Measurements from ENCODE around the gene PLPP6. TPM values are rescaled to one million over a fixed set of nuclear protein-coding genes. Genes with fewer than 3 reads are reported as not detected.

PLPP6 gene
- total and polyA plus RNA-seq, 10 donors, result 4.5 to 11.6 (median 6.8) TPM

- peaks cover 27 to 61% (median 51%) of the 10 kb centered on the region in 6 donors for H3K4me1 ChIP-seq
- no peaks in the 10 kb centered on the region for H3K36me3 ChIP-seq
- peak overlapping the region in 2 of 8 donors; percentile 8 to 21 for H3K27ac ChIP-seq
- H3K4me3 ChIP-seq, result peak overlapping the region in 1 of 8 donors; percentile 68
- no peak for DNase-seq
- TF ChIP-seq, protein P1, sequence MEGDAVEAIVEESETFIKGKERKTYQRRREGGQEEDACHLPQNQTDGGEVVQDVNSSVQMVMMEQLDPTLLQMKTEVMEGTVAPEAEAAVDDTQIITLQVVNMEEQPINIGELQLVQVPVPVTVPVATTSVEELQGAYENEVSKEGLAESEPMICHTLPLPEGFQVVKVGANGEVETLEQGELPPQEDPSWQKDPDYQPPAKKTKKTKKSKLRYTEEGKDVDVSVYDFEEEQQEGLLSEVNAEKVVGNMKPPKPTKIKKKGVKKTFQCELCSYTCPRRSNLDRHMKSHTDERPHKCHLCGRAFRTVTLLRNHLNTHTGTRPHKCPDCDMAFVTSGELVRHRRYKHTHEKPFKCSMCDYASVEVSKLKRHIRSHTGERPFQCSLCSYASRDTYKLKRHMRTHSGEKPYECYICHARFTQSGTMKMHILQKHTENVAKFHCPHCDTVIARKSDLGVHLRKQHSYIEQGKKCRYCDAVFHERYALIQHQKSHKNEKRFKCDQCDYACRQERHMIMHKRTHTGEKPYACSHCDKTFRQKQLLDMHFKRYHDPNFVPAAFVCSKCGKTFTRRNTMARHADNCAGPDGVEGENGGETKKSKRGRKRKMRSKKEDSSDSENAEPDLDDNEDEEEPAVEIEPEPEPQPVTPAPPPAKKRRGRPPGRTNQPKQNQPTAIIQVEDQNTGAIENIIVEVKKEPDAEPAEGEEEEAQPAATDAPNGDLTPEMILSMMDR (IDR thresholded peaks at IDR 0.05 in 8 of 11, conservative IDR thresholded peaks at IDR 0.05 in 3 of 11), result no peak
- no peak for TF ChIP-seq POLR2A (IDR thresholded peaks at IDR 0.05)
- no peak for TF ChIP-seq POLR2AphosphoS5 (IDR thresholded peaks at IDR 0.05)
- H3K27me3 ChIP-seq (replicated peaks in 1 of 7), result peaks cover 0 to 9% (median 0%) of the 10 kb centered on the region in 7 donors
- WGBS, 5 donors, result 79 to 91% (median 88%) methylated on average over 2 of the region's 2 CpGs
- intact Hi-C loops (cut with DNase I; ENCODE audit: low total_unique reads), result loop anchor here (10.0 kb wide), 1 partner anchor 319 kb away; the partner anchor contains the start of gene JAK2
- no peaks in the 10 kb centered on the region for H3K9me3 ChIP-seq
Observed at GRCh38 chr9:4665357-4665756, 3.3 kb downstream of the PLPP6 start.

DNA sequence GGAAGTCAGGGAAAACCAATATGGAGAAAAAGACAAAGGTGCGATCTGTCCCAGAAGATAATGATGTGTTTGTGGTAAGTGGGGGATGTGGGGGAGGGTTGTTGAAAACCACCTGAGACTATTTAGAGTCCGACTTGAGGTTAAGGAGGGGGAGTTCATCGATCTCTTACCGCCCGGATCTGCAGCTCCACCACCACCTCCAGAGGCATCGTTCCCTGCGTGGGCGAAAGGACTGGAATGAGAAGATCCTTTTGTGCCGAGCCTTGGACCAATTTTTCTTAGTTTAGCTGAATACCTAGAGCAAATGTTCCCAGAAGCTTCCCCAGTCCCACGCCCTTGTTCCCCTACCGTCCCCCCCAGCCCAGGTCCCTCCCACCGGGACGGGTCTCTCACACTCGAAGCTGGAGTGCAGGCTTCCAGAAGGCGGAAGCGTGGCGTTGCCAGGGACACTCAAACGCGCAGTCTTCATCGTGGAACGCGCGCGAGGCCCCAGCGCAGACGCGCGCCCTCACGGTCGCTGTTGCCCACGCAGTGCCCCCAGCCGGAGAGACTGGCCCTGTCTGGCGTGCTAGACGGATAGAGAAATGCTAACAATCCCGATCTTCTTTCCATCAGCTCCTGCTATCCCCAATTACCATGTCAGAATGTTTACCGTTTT is 4.1 kb downstream of the PLPP6 start, which contains the start of gene SPATA6L:
Gene SPATA6L, minus strand, starts transcription at position 439 of the 658 bp plus-strand sequence. Its CDS starts 230 bp downstream, at position 209.
- Histone ChIP-seq H3K4me3 (peak within 1 kb of the TSS; percentile 14 to 68 (median 35)), H3K9me3 (no peaks in the 10 kb centered on the region), H3K27ac (peak within 1 kb of the TSS in 7 of 8 donors; percentile 9 to 66 (median 56)), H3K27me3 (replicated peaks in 1 of 7) (peaks cover 0 to 9% (median 0%) of the 10 kb centered on the region in 7 donors), H3K36me3 (no peaks in the 10 kb centered on the region), H3K4me1 (peaks cover 27 to 59% (median 50%) of the 10 kb centered on the region in 6 donors)
- peak; percentile 91 for DNase-seq
- WGBS, 5 donors, result 1 to 10% (median 3%) methylated on average over 31 to 36 of the region's 36 CpGs
- intact Hi-C loops (cut with DNase I; ENCODE audit: low total_unique reads), result loop anchor here (10.0 kb wide), 1 partner anchor 319 kb away; the partner anchor contains the start of gene JAK2
- TF ChIP-seq, protein P1 (IDR thresholded peaks at IDR 0.05 in 8 of 11, conservative IDR thresholded peaks at IDR 0.05 in 3 of 11), result peak in 1 of 11 experiments; percentile 14
- peak; percentile 67 to 81 (median 80) for TF ChIP-seq POLR2AphosphoS5 (IDR thresholded peaks at IDR 0.05)
- no peak for TF ChIP-seq POLR2A (IDR thresholded peaks at IDR 0.05)

- Histone ChIP-seq H3K27ac (no peak overlapping the region), H3K36me3 (no peaks in the 10 kb centered on the region), H3K4me1 (peaks cover 25 to 47% (median 43%) of the 10 kb centered on the region in 6 donors), H3K27me3 (replicated peaks in 1 of 7) (peaks cover 0 to 9% (median 0%) of the 10 kb centered on the region in 7 donors), H3K9me3 (no peaks in the 10 kb centered on the region), H3K4me3 (no peak overlapping the region)
- intact Hi-C loops (cut with DNase I; ENCODE audit: low total_unique reads), result loop anchor here (10.0 kb wide), 1 partner anchor 317 kb away; the partner anchor contains the start of gene JAK2
- TF ChIP-seq POLR2A (IDR thresholded peaks at IDR 0.05) (no peak), POLR2AphosphoS5 (IDR thresholded peaks at IDR 0.05) (peak in 1 of 3 donors; percentile 29)
- no peak for DNase-seq
- 96 to 100% (median 100%) methylated on average over 1 of the region's 1 CpG for whole genome bisulfite sequencing, 5 donors
Observed at GRCh38 chr9:4667681-4668080, 5.6 kb downstream of the PLPP6 start.

DNA sequence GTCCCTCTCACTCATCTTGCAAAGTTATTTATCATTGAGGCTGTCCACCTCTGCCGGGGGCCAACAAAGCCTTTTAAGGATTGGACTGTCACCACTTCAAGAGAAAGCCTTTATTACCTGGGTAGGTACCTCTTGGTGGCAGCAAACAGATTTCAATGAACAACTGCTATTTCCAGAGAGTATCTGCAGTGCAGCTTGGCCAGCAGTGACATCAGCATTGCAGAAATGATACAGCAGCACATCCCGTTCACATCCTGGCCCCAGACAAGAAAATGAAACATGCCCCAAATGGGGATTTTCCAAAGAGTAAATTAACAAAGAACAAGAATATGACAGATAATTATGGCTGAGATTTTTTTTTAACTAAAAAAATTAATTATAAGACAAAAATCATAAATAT is 6.5 kb downstream of the PLPP6 start:
- Histone ChIP-seq H3K27me3 (replicated peaks in 1 of 7) (peaks cover 0 to 9% (median 0%) of the 10 kb centered on the region in 7 donors), H3K9me3 (no peaks in the 10 kb centered on the region), H3K4me1 (peaks cover 16 to 38% (median 34%) of the 10 kb centered on the region in 6 donors), H3K27ac (no peak overlapping the region), H3K36me3 (no peaks in the 10 kb centered on the region), H3K4me3 (no peak overlapping the region)
- intact Hi-C loops (cut with DNase I; ENCODE audit: low total_unique reads), result loop anchor here (10.0 kb wide), 1 partner anchor 316 kb away; the partner anchor contains the start of gene JAK2
- TF ChIP-seq, protein P1 (IDR thresholded peaks at IDR 0.05 in 8 of 11, conservative IDR thresholded peaks at IDR 0.05 in 3 of 11), result no peak
- no peak for TF ChIP-seq POLR2A (IDR thresholded peaks at IDR 0.05)
- no peak for TF ChIP-seq POLR2AphosphoS5 (IDR thresholded peaks at IDR 0.05)
- no peak for DNase-seq
- 70 to 87% (median 83%) methylated on average over 2 of the region's 2 CpGs for WGBS, 5 donors

All from spleen (tissue), 11 donors.